HepG2 (cell line): ENCODE measurements around the gene FABP2. TPM values are rescaled to one million over a fixed set of nuclear protein-coding genes. Genes with fewer than 3 reads are reported as not detected.

Experiments
- ATAC-seq: fragments of 200-7000 bp; cut with Tn5 transposase; 3 replicates; pipeline ENCODE4 v1.9.1; 2020; ENCODE audit warnings: mild to moderate bottlenecking, moderate library complexity
- BruUV-seq: library from RNA; stranded (reverse); fragments of 400-500 nt; replicated peaks from 2 replicates; lab custom pipeline; 2021; lab: Mats Ljungman, UMichigan
- CTCF ChIA-PET: fragments of 300-600 bp; formaldehyde crosslinking; extraction: SDS; loops from one replicate; lab custom pipeline; 2021; ENCODE audit warnings: low total read pairs, inconsistent platforms, low intra/inter-chr PET ratio; lab: Yijun Ruan, JAX
- POLR2A ChIA-PET: fragments of 350-600 bp; sonication (Branson Sonifier 250); formaldehyde crosslinking; loops from one replicate; lab custom pipeline; 2020; ENCODE audit warnings: antibody characterized with exemption, inconsistent platforms; lab: Yijun Ruan, JAX
- DNase-seq: peaks from one replicate; pipeline ENCODE4 v3.0.0-alpha.2; 2015; ENCODE audit warnings: low spot score
- FAIRE-seq: peaks from 3 replicates; lab custom pipeline; 2011; peaks lifted over from hg19 to GRCh38; lab: Jason Lieb, UNC
- H2AFZ ChIP-seq: one replicate; pipeline ENCODE4 v1.6.1; 2011; ENCODE audit warnings: low read length, inconsistent platforms
- H3K27ac ChIP-seq: fragments of 300-600 bp; 3 replicates; pipeline ENCODE4 v1.8.0; 2011; ENCODE audit warnings: mixed run types, mild to moderate bottlenecking, mixed read lengths, low read length, inconsistent platforms; ENCODE audit not compliant: insufficient read depth; ENCODE audit errors: extremely low read length
- H3K27me3 ChIP-seq, 2 experiments: fragments of 200-600 bp in 1 of 2; 2 replicates in 1 of 2; 3 replicates in 1 of 2; pipeline versions ENCODE4 v1.6.0 to v1.8.0; 2011; ENCODE audit warnings: low read length in 2 of 2, mild to moderate bottlenecking in 2 of 2, moderate library complexity in 2 of 2, inconsistent platforms in 1 of 2; ENCODE audit not compliant: insufficient read depth in 2 of 2, control insufficient read depth in 1 of 2
- H3K36me3 ChIP-seq, 2 experiments: fragments of 200-600 bp in 1 of 2; replicated peaks in 1 of 2; 2 replicates in 1 of 2; 3 replicates in 1 of 2; pipeline versions ENCODE4 v1.5.1 to v1.8.0; 2011; ENCODE audit warnings: low read length in 2 of 2, inconsistent platforms in 1 of 2; ENCODE audit not compliant: insufficient read depth in 2 of 2, control insufficient read depth in 1 of 2
- H3K4me1 ChIP-seq: 2 replicates; pipeline ENCODE4 v1.5.1; 2012; ENCODE audit warnings: low read length, inconsistent platforms; ENCODE audit not compliant: insufficient read depth
- H3K4me2 ChIP-seq: 2 replicates; pipeline ENCODE4 v1.6.0; 2011; ENCODE audit warnings: low read depth, low read length, inconsistent platforms
- H3K4me3 ChIP-seq, 3 experiments: fragments of 200-600 bp in 1 of 3; sonication (generic), shearing (Covaris generic) in 1 of 3; replicated peaks in 1 of 3; 2 replicates each; pipeline ENCODE4 v1.5.1; 2011 to 2016; ENCODE audit warnings: low read length in 3 of 3, inconsistent platforms in 2 of 3, low read depth in 2 of 3, mild to moderate bottlenecking in 2 of 3, control low read depth in 1 of 3, mixed read lengths in 1 of 3; ENCODE audit not compliant: insufficient read depth in 1 of 3
- H3K79me2 ChIP-seq: one replicate; pipeline ENCODE4 v1.6.1; 2011; ENCODE audit warnings: low read length, inconsistent platforms; ENCODE audit not compliant: insufficient read depth
- H3K9ac ChIP-seq: 2 replicates; pipeline ENCODE4 v1.6.0; 2011; ENCODE audit warnings: mild to moderate bottlenecking, low read depth, low read length, inconsistent platforms; ENCODE audit not compliant: insufficient read depth
- H3K9me3 ChIP-seq: 2 replicates; pipeline ENCODE4 v1.5.1; 2012; ENCODE audit warnings: mild to moderate bottlenecking, low read length
- H4K20me1 ChIP-seq: 2 replicates; pipeline ENCODE4 v1.6.0; 2011; ENCODE audit warnings: inconsistent platforms, mild to moderate bottlenecking, low read length, moderate library complexity; ENCODE audit not compliant: insufficient read depth
- ETS1 ChIP-seq: sonication (generic); formaldehyde crosslinking; IDR thresholded peaks from 2 replicates; pipeline ENCODE4 v1.4.0; 2020; ENCODE audit warnings: missing genetic modification reagents
- GMEB2 ChIP-seq: IDR thresholded peaks from 2 replicates; pipeline ENCODE4 v1.6.1; 2016; ENCODE audit warnings: missing biosample characterization, missing genetic modification reagents, low read depth
- HDAC2 ChIP-seq: sonication (generic); formaldehyde crosslinking; IDR thresholded peaks from 2 replicates; pipeline ENCODE4 v1.4.0; 2020; ENCODE audit warnings: missing genetic modification reagents
- HOXA3 ChIP-seq: sonication (generic); formaldehyde crosslinking; IDR thresholded peaks from 2 replicates; pipeline ENCODE4 v1.5.0; 2020; ENCODE audit warnings: missing genetic modification reagents
- KLF6 ChIP-seq: IDR thresholded peaks from 2 replicates; pipeline ENCODE4 v1.8.0; 2016; ENCODE audit warnings: missing biosample characterization, missing genetic modification reagents
- LBX2 ChIP-seq: sonication (generic); formaldehyde crosslinking; IDR thresholded peaks from 2 replicates; pipeline ENCODE4 v1.5.0; 2020; ENCODE audit warnings: missing genetic modification reagents, mild to moderate bottlenecking, borderline replicate concordance
- REXO4 ChIP-seq: sonication (generic); formaldehyde crosslinking; IDR thresholded peaks from 2 replicates; pipeline ENCODE4 v1.8.0; 2022; ENCODE audit warnings: missing genetic modification reagents, mild to moderate bottlenecking, borderline replicate concordance
- SALL2 ChIP-seq: sonication (generic); formaldehyde crosslinking; IDR thresholded peaks from 2 replicates; pipeline ENCODE4 v1.8.1; 2023; ENCODE audit warnings: mild to moderate bottlenecking, missing genetic modification reagents, inconsistent platforms
- SNAPC4 ChIP-seq: sonication (generic); formaldehyde crosslinking; IDR thresholded peaks from 2 replicates; pipeline ENCODE4 v1.4.0; 2020; ENCODE audit warnings: mild to moderate bottlenecking, missing genetic modification reagents
- SNRNP70 ChIP-seq: fragments of 200-400 bp; formaldehyde crosslinking; IDR thresholded peaks from 2 replicates; pipeline ENCODE4 v1.6.1; 2017; ENCODE audit warnings: mild to moderate bottlenecking, low read depth, low read length, moderate library complexity
- ZNF564 ChIP-seq: sonication (generic); formaldehyde crosslinking; IDR thresholded peaks from 2 replicates; pipeline ENCODE4 v1.8.1; 2023; ENCODE audit warnings: mild to moderate bottlenecking, missing genetic modification reagents
- ZNF629 ChIP-seq: sonication (generic); formaldehyde crosslinking; conservative IDR thresholded peaks from 2 replicates; pipeline ENCODE4 v1.5.0; 2020; ENCODE audit warnings: missing genetic modification reagents
- ZNF724P ChIP-seq: sonication (generic); formaldehyde crosslinking; IDR thresholded peaks from 2 replicates; pipeline ENCODE4 v1.8.0; 2022; ENCODE audit warnings: missing genetic modification reagents, borderline replicate concordance
- WGBS: methylation state at CpG from one replicate; pipeline ENCODE4 v1.1.6; 2017; ENCODE audit warnings: low lambda C conversion rate; 5-methylcytosine and 5-hydroxymethylcytosine counted together
- in situ Hi-C: cut with HindIII; loops from 2 replicates; pipeline ENCODE4 v1.10.0; 2017; ENCODE audit warnings: low pct_unique_long_range_greater_than_20kb; ENCODE audit not compliant: extremely low pct_ligation_motif_present
- intact Hi-C: fragments of 100-400 bp; cut with micrococcal nuclease; formaldehyde crosslinking; loops from one replicate; pipeline ENCODE4 v1.10.0; 2022; ENCODE audit not compliant: unreplicated experiment
- polyA plus RNA-seq, 8 experiments: library from polyadenylated mRNA; depleted of rRNA in 3 of 8; stranded (reverse) in 7 of 8; unstranded in 1 of 8; fragments of >200 nt; fragmentation: Illumina TruSeq in 4 of 8; extraction: Trizol in 4 of 8; gene quantifications; 2 replicates each; pipeline versions ENCODE4 v1.2.1 to v1.2.3, GENCODE V29; 2011 to 2016; ENCODE audit warnings: low read depth in 4 of 8, missing spikeins in 1 of 8, mixed read lengths in 1 of 8; ENCODE audit not compliant: insufficient read depth in 1 of 8
- total RNA-seq, 5 experiments: library from RNA; depleted of rRNA; stranded (reverse); fragments of >200 nt; fragmentation: Illumina TruSeq; extraction: Trizol; gene quantifications; 2 replicates each; pipeline ENCODE4 v1.2.3, GENCODE V29; 2016; ENCODE audit warnings: low read depth in 1 of 5

Gene FABP2
- total and polyA plus RNA-seq, 2 of the 13 experiments (the other 11 are each of a cell fraction or from before 2014, with no cell fraction given) = 0.78 to 1.2 TPM

- Histone ChIP-seq H3K4me1 (no peaks in the 10 kb centered on the region), H3K4me3 (no peak overlapping the region), H3K27me3 (no peaks in the 10 kb centered on the region), H2AFZ (no peak overlapping the region), H3K9ac (no peak overlapping the region), H3K9me3 (no peaks in the 10 kb centered on the region), H3K79me2 (no peaks in the 10 kb centered on the region), H4K20me1 (no peaks in the 10 kb centered on the region), H3K4me2 (no peak overlapping the region), H3K36me3 (no peaks in the 10 kb centered on the region), H3K27ac (no peak overlapping the region)
- DNase-seq (no peak), FAIRE-seq (no peak), ATAC-seq (no peak)
- CTCF ChIA-PET = no interaction called here
- intact Hi-C loops (no loop called here), in situ Hi-C loops (no loop called here)
- WGBS = 100% methylated on average over 1 of the region's 1 CpG
- no TSS peak for BruUV-seq
- TF ChIP-seq ZNF724P (CRISPR knock-in tag) (no peak), ZNF564 (CRISPR knock-in tag) (no peak), HOXA3 (no peak), REXO4 (no peak), LBX2 (no peak), SNAPC4 (CRISPR knock-in tag) (no peak), SALL2 (CRISPR knock-in tag) (no peak), KLF6 (no peak), ZNF629 (no peak), HDAC2 (no peak), ETS1 (CRISPR knock-in tag) (no peak), GMEB2 (no peak), SNRNP70 (no peak)
- POLR2A ChIA-PET = no interaction called here
Observed at GRCh38 chr4:119337010-119337409, 15.1 kb upstream of the FABP2 start.
